ENCODE data around the gene MROH8.

Gene MROH8

GRCh38 chr20:37178839-37179682 is at the start of gene MROH8, which contains the start of gene RPN2:
MROH8 (minus strand) TSS chr20:37179548.
RPN2 (plus strand) TSS chr20:37179330; CDS start chr20:37179357, 27 bp downstream.
- in situ Hi-C loops (cut with HindIII; ENCODE audit: low sequenced_read_pairs) = no loop called here

GRCh38 chr20:37228656-37229055 is 49.3 kb upstream of the MROH8 start:
- in situ Hi-C loops (cut with HindIII; ENCODE audit: low sequenced_read_pairs) = no loop called here

GRCh38 chr20:37228082-37228481 is 48.7 kb upstream of the MROH8 start:
- in situ Hi-C loops (cut with HindIII; ENCODE audit: low sequenced_read_pairs) = no loop called here

- in situ Hi-C loops (cut with HindIII; ENCODE audit: low sequenced_read_pairs) = no loop called here
Observed at GRCh38 chr20:37226889-37227288, 47.5 kb upstream of the MROH8 start.

GRCh38 chr20:37225146-37225545 is 45.8 kb upstream of the MROH8 start:
- in situ Hi-C loops (cut with HindIII; ENCODE audit: low sequenced_read_pairs) = no loop called here

GRCh38 chr20:37223053-37223452 is 43.7 kb upstream of the MROH8 start:
- in situ Hi-C loops (cut with HindIII; ENCODE audit: low sequenced_read_pairs) = no loop called here

- in situ Hi-C loops (cut with HindIII; ENCODE audit: low sequenced_read_pairs) = no loop called here
Observed at GRCh38 chr20:37222086-37222485, 42.7 kb upstream of the MROH8 start.

GRCh38 chr20:37220731-37221130 is 41.4 kb upstream of the MROH8 start:
- in situ Hi-C loops (cut with HindIII; ENCODE audit: low sequenced_read_pairs) = no loop called here

- in situ Hi-C loops (cut with HindIII; ENCODE audit: low sequenced_read_pairs) = no loop called here
Observed at GRCh38 chr20:37219751-37220668, 40.7 kb upstream of the MROH8 start.

GRCh38 chr20:37218976-37219375 is 39.6 kb upstream of the MROH8 start:
- in situ Hi-C loops (cut with HindIII; ENCODE audit: low sequenced_read_pairs) = no loop called here

- in situ Hi-C loops (cut with HindIII; ENCODE audit: low sequenced_read_pairs) = no loop called here
Observed at GRCh38 chr20:37218441-37218840, 39.1 kb upstream of the MROH8 start.

- in situ Hi-C loops (cut with HindIII; ENCODE audit: low sequenced_read_pairs) = no loop called here
Observed at GRCh38 chr20:37209661-37210314, 30.4 kb upstream of the MROH8 start.

- in situ Hi-C loops (cut with HindIII; ENCODE audit: low sequenced_read_pairs) = no loop called here
Observed at GRCh38 chr20:37209193-37209592, 29.8 kb upstream of the MROH8 start.

GRCh38 chr20:37207171-37207570 is 27.8 kb upstream of the MROH8 start:
- in situ Hi-C loops (cut with HindIII; ENCODE audit: low sequenced_read_pairs) = no loop called here

GRCh38 chr20:37205794-37206193 is 26.4 kb upstream of the MROH8 start:
- in situ Hi-C loops (cut with HindIII; ENCODE audit: low sequenced_read_pairs) = no loop called here

GRCh38 chr20:37205130-37205529 is 25.8 kb upstream of the MROH8 start:
- in situ Hi-C loops (cut with HindIII; ENCODE audit: low sequenced_read_pairs) = no loop called here

GRCh38 chr20:37204056-37204455 is 24.7 kb upstream of the MROH8 start:
- in situ Hi-C loops (cut with HindIII; ENCODE audit: low sequenced_read_pairs) = loop anchor here (5.0 kb wide), 1 partner anchor 48 kb away; no protein-coding TSS in a partner anchor

GRCh38 chr20:37202267-37202943 is 23.1 kb upstream of the MROH8 start:
- in situ Hi-C loops (cut with HindIII; ENCODE audit: low sequenced_read_pairs) = loop anchor here (5.0 kb wide), 1 partner anchor 50 kb away; no protein-coding TSS in a partner anchor

- in situ Hi-C loops (cut with HindIII; ENCODE audit: low sequenced_read_pairs) = loop anchor here (5.0 kb wide), 1 partner anchor 51 kb away; no protein-coding TSS in a partner anchor
Observed at GRCh38 chr20:37201827-37202162, 22.4 kb upstream of the MROH8 start.
